GM12872 (cell line): ENCODE measurements around the gene TMEM132E.

ENCODE experiments used
- TF ChIP-seq, protein P1 (sequence below): IDR thresholded peaks from 3 replicates; pipeline ENCODE4 v1.5.1; 2011; ENCODE audit warnings: low read depth, mild to moderate bottlenecking, low read length, moderate library complexity; ENCODE audit not compliant: insufficient read depth

TMEM132E gene

GRCh38 chr17:34589120-34589965 is 10.0 kb downstream of the TMEM132E start:
- TF ChIP-seq, protein P1, sequence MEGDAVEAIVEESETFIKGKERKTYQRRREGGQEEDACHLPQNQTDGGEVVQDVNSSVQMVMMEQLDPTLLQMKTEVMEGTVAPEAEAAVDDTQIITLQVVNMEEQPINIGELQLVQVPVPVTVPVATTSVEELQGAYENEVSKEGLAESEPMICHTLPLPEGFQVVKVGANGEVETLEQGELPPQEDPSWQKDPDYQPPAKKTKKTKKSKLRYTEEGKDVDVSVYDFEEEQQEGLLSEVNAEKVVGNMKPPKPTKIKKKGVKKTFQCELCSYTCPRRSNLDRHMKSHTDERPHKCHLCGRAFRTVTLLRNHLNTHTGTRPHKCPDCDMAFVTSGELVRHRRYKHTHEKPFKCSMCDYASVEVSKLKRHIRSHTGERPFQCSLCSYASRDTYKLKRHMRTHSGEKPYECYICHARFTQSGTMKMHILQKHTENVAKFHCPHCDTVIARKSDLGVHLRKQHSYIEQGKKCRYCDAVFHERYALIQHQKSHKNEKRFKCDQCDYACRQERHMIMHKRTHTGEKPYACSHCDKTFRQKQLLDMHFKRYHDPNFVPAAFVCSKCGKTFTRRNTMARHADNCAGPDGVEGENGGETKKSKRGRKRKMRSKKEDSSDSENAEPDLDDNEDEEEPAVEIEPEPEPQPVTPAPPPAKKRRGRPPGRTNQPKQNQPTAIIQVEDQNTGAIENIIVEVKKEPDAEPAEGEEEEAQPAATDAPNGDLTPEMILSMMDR, result no peak

DNA sequence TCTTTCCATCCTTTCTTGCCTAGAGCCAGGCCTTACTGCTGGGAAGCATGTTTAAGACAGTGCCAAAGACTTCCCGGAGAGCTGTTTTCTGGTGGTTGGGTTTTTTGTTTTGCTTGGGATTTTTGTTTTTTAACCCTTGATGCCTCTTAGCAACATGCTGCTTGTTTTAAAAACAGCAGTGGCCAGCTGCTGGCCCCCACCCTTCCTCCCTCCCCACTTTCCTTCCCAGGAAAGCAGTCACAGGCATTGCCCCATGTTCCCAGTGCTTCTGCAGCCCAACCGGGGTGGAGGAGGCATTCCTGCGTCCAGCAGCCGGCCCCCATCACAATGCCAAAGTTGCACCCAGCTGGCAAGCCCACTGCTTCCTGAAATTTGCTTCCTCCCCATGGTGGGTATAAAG is 12.6 kb downstream of the TMEM132E start:
- TF ChIP-seq, protein P1, result no peak

DNA sequence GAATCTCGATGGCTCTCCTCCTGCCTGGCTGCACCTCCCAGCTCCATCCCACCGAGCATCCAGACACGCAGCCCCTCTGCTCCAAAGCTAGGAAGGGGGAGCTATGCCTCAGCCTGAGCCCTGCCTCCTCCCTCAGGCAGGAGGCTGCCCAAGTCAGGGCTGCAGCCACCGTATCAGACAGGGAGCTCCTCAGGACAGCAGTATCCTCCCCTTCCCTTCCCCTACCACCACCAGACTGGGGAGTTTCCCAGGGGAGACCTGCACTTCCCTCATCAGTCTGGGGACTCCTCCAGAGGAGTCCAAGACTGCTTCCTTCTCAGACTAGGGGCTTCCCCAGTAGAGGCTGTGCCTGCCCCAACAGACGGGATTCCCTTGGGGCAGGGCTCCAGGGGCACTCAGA is 17.5 kb downstream of the TMEM132E start:
- TF ChIP-seq, protein P1, result no peak

DNA sequence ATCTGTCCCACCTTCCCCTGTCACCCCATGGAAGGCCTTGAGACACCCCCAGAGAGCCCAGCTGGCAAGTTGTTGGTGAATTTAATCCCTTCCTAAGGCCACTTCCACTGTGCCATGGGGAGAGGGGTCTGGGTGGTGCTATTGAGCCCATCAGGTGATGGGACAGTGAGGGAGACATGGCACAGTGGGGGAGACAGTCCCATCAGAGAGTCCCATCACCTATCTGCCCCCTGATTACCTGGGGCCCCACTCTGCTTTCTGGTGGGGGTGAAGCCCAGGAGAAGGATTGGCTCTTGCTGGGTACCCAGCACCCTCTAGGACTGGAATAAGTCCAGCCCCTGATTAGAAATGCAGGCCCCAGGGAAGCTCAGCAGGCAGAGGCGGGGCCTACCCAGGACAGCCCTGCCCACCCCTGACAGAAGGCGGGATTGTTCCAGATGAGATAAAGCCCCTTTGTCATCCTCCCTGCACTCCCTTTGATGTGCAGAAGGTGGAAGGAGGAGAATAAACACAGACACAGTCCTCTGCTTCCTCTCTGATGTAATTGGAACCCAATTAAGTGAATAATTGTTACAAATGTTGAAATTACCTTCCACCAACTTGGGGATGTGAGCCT is 18.9 kb downstream of the TMEM132E start:
- TF ChIP-seq, protein P1, result no peak

DNA sequence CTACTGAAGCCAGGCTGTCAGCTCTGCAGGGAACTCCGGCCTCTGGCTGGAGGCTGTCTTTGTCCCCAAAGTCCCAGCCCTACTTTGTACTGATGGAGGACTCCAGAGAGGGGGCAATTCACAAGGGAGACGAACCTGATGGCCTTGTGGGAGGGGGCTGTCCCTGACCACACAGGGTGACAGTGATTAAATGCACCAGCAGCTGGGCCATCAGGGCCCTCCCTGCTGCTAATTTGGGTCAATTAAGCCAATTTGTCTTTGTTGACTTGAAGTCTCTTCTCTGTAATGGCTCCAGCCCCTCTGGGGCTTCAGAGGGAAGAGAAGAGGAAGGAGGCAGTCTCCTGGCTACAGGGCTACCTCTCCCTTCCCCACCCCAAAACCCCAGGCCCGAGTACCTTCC is 22.0 kb downstream of the TMEM132E start:
- TF ChIP-seq, protein P1, result no peak

GRCh38 chr17:34603974-34604373 is 24.6 kb downstream of the TMEM132E start:
- TF ChIP-seq, protein P1, result no peak

GRCh38 chr17:34606763-34607162 is 27.4 kb downstream of the TMEM132E start:
- TF ChIP-seq, protein P1, result no peak
